Ascending aorta (tissue), 2 donors: ENCODE results near the gene SCRT2. TPM values are rescaled to one million over a fixed set of nuclear protein-coding genes. Genes with fewer than 3 reads are reported as not detected.

ENCODE experiments used
- DNase-seq, 2 donors: peaks; one replicate each; pipeline ENCODE4 v3.0.0-alpha.2; 2019; ENCODE audit warnings: low spot score in 2 of 2
- H3K27ac ChIP-seq, 2 donors: fragments of 200-600 bp; sonication (generic); one replicate each; pipeline ENCODE4 v1.5.1; 2016 to 2017; ENCODE audit warnings: mild to moderate bottlenecking in 1 of 2
- H3K27me3 ChIP-seq: fragments of 200-600 bp; sonication (generic); one replicate; pipeline ENCODE4 v1.5.1; 2017
- H3K36me3 ChIP-seq, 2 donors: fragments of 200-600 bp; sonication (generic); one replicate each; pipeline ENCODE4 v1.5.1; 2016
- H3K4me1 ChIP-seq, 2 donors: fragments of 200-600 bp; sonication (generic); one replicate each; pipeline ENCODE4 v1.5.1; 2016 to 2017; ENCODE audit warnings: mild to moderate bottlenecking in 1 of 2
- H3K4me3 ChIP-seq, 2 donors: fragments of 200-600 bp; sonication (generic); one replicate each; pipeline ENCODE4 v1.5.1; 2016 to 2017; ENCODE audit warnings: mild to moderate bottlenecking in 1 of 2
- H3K9me3 ChIP-seq, 2 donors: fragments of 200-600 bp; sonication (generic); one replicate each; pipeline ENCODE4 v1.5.1; 2016
- intact Hi-C: fragments of 100-400 bp; cut with DNase I; formaldehyde crosslinking; loops from one replicate; pipeline ENCODE4 v1.15.1; 2023
- total RNA-seq: library from RNA; depleted of rRNA; stranded (reverse); fragments of >200 nt; gene quantifications from one replicate; pipeline ENCODE4 v1.1.0, GENCODE V29; 2016
- TF ChIP-seq, protein P1 (sequence below), 3 experiments: fragments of 200-600 bp in 2 of 3; fragments of 450-650 bp in 1 of 3; sonication (generic) in 2 of 3; IDR thresholded peaks; one replicate each; pipeline ENCODE4 v1.5.1; 2016 to 2019; ENCODE audit warnings: antibody characterized with exemption in 3 of 3, mild to moderate bottlenecking in 1 of 3, moderate library complexity in 1 of 3

Gene SCRT2
- total RNA-seq, 1 donor from 2014 or later, result not detected

DNA sequence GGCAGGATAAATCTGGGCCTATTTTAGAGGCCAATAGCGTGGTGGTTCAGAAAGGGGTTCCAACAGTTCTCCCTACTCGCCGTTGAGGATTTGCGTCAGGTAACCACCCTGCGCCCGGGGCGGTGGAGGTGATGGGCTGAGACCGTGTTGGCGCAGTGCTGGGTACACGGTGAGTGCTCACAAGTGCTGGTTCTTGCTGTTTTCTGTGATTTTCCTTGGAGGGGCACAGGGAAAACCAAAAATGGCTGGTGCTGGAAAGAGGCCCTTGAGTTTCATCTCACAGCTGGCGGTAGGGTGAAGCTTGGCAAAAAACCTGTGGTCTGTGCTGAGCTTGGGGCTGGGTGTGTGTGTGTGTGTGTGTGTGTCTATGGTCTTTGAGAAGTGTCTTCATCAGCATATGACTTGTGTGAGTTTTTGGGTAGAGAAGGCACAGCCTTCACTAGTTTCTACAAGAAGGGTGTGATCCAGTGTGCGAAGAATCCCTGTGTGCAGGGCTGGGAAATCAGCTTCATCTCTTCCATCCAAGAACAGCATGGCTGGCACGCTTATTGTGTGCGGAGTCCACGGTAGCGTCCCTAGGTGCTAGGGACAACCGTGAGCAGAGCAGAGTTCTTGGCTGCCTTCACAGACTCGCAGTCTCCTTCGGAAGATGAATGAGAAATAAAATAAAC, 35.3 kb upstream of the SCRT2 start:
- Histone ChIP-seq H3K4me1 (no peaks in the 10 kb centered on the region), H3K4me3 (no peak overlapping the region), H3K9me3 (peaks cover 0 to 5% of the 10 kb centered on the region in 2 donors), H3K27me3 (peaks cover 5% of the 10 kb centered on the region), H3K36me3 (no peaks in the 10 kb centered on the region), H3K27ac (no peak overlapping the region)
- TF ChIP-seq, protein P1, sequence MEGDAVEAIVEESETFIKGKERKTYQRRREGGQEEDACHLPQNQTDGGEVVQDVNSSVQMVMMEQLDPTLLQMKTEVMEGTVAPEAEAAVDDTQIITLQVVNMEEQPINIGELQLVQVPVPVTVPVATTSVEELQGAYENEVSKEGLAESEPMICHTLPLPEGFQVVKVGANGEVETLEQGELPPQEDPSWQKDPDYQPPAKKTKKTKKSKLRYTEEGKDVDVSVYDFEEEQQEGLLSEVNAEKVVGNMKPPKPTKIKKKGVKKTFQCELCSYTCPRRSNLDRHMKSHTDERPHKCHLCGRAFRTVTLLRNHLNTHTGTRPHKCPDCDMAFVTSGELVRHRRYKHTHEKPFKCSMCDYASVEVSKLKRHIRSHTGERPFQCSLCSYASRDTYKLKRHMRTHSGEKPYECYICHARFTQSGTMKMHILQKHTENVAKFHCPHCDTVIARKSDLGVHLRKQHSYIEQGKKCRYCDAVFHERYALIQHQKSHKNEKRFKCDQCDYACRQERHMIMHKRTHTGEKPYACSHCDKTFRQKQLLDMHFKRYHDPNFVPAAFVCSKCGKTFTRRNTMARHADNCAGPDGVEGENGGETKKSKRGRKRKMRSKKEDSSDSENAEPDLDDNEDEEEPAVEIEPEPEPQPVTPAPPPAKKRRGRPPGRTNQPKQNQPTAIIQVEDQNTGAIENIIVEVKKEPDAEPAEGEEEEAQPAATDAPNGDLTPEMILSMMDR (IDR thresholded peaks at IDR 0.05), result no peak
- intact Hi-C loops, result no loop called here
- no peak for DNase-seq

DNA sequence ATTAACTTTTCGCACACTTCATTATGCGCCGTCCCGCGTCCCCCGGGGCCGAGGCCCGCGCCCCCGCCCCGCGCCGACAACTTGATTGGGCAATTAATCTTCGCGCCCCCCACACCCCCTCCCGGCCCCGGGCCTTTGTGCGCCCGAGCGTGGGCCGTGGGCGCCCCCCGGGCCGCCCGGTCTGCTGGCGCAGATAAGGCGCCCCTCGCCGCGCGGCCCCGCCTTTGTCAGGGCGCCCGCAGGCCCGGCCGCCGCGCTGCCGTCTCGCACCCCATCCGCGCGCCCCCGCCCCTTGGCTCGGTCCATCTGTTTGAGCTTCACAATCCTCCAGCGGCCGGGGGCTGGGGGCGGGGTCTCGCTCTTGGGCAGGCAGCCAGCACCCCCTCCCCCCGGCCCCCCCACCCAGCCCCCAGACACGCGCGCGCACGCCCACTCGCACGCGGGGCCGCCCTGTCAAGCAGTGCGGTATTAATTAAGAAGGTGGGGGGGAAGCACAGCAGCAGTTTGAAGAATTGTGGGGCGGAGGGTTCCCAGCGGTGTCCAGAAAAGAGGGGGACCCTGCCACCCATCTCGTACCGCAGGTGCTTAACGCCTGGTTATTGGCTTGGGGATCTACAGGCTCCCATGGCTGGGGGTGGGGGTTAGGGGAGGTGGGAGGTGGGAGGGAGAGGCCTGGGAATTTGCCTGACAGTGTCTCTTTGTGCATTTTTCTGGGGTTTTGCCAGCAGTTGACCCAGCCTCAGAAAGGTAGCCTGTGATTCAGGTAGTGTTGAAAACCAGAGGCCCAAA, 34.6 kb upstream of the SCRT2 start:
- TF ChIP-seq, protein P1 (IDR thresholded peaks at IDR 0.05), result no peak
- H3K27me3 ChIP-seq, result peaks cover 5% of the 10 kb centered on the region

DNA sequence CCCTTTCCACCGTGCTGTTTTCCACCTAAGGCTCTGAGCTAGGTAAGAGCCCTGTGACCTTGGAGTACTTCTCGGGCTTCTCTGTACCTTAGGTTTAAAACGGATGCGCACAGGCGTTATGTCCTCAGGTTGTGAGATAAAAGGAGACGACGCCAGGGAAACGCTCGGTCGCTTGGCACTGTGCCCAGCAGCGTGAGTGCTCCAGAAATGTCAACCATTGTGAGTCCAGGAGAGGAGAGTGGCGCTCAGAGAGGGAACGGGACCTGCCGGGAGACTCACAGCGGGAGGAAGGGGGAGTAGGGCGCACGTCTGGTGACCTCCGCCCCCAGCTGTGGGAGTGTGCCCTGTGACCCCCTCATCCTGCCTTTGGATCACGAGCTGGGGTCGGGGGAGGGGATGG, 33.8 kb upstream of the SCRT2 start:
- intact Hi-C loops, result no loop called here
- DNase-seq, result no peak
- H3K36me3 ChIP-seq, result no peaks in the 10 kb centered on the region

More for the DNA sequence above, 34.6 kb upstream of the SCRT2 start:
- H3K4me3 ChIP-seq, result peak overlapping the region in 1 of 2 donors; percentile 21
- no peak for DNase-seq
- peaks cover 0 to 5% of the 10 kb centered on the region in 2 donors for H3K9me3 ChIP-seq
- H3K27ac ChIP-seq, result no peak overlapping the region
- H3K4me1 ChIP-seq, result no peaks in the 10 kb centered on the region
- intact Hi-C loops, result no loop called here
- no peaks in the 10 kb centered on the region for H3K36me3 ChIP-seq

DNA sequence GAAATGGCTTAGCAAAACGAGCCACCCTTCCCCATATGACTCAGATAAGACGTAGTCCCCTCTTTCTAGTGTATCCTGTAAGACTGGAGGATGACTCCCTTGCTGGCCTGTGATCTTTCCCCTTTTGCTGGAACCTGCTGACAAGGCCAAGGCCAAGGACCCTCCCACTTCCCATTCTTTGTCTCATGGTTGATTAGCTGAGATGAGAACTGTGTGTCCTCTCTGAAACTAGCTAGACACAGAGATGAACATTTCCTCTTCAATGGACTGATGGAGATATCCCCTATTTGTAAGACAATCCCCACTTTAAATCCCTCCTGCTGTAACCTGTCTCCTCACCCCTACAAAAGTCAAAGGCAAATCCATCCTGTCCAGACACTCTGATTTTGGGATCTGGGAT, 33.4 kb upstream of the SCRT2 start:
- H3K27me3 ChIP-seq, result peaks cover 5% of the 10 kb centered on the region
- peaks cover 0 to 1% of the 10 kb centered on the region in 2 donors for H3K9me3 ChIP-seq

More for the DNA sequence above, 33.8 kb upstream of the SCRT2 start:
- H3K27me3 ChIP-seq, result peaks cover 5% of the 10 kb centered on the region
- no peak overlapping the region for H3K27ac ChIP-seq
- no peak overlapping the region for H3K4me3 ChIP-seq
- no peaks in the 10 kb centered on the region for H3K4me1 ChIP-seq
- H3K9me3 ChIP-seq, result peaks cover 0 to 5% of the 10 kb centered on the region in 2 donors
- TF ChIP-seq, protein P1 (IDR thresholded peaks at IDR 0.05), result no peak

DNA sequence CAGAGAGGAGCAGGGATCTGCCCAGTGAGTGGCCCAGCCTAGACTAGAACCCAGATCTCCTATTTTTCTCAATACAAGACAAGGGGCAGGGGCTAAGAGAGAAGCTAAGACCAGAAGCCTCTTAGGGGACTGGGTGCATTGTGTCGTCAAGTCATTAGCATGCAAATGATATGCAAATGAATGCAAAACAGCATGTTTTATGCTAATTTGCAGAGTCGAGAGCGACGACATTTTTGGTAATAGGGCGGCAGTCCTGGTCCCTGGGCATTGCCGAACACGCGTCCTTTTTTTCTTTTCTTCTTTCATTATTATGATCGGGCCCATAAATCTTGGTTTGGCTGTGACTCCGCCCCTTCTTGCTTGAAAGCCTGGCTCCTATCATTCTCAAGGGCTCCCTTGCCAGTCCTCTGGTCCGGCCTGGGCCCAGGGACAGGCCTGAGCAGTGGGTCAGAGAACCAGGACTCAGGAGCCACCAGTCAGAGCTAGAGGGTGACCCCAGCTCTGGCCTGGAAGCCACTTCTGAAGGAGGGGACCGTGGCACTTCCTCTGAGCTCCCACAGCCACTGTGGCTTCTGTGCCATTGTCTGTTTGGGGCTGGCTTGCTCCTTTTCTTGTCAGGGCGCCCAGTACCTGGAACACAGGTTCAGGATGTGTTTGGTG, 32.0 kb upstream of the SCRT2 start:
- Histone ChIP-seq H3K36me3 (no peaks in the 10 kb centered on the region), H3K4me3 (no peak overlapping the region), H3K9me3 (no peaks in the 10 kb centered on the region), H3K4me1 (no peaks in the 10 kb centered on the region), H3K27me3 (peaks cover 5% of the 10 kb centered on the region), H3K27ac (no peak overlapping the region)
- intact Hi-C loops, result no loop called here
- DNase-seq, result no peak
- TF ChIP-seq, protein P1 (IDR thresholded peaks at IDR 0.05), result no peak

More for the DNA sequence above, 33.4 kb upstream of the SCRT2 start:
- Histone ChIP-seq H3K36me3 (no peaks in the 10 kb centered on the region), H3K4me3 (no peak overlapping the region), H3K4me1 (no peaks in the 10 kb centered on the region), H3K27ac (no peak overlapping the region)
- intact Hi-C loops, result no loop called here
- no peak for DNase-seq
- TF ChIP-seq, protein P1 (IDR thresholded peaks at IDR 0.05), result no peak
